Right renal pelvis (tissue), 4 donors: ENCODE data around the gene KCNMA1. TPM values are rescaled to one million over a fixed set of nuclear protein-coding genes. Genes with fewer than 3 reads are reported as not detected.

Source experiments
- DNase-seq, 4 donors: peaks; one replicate each; pipeline ENCODE4 v3.0.0-alpha.2; 2013; ENCODE audit warnings: low read depth in 4 of 4, low spot score in 3 of 4, missing footprints in 1 of 4
- polyA plus RNA-seq, 4 donors: library from polyadenylated mRNA; unstranded; fragments of 120-200 nt; gene quantifications; one replicate each; pipeline ENCODE4 v1.2.1, GENCODE V29; 2013; ENCODE audit not compliant: insufficient read length in 4 of 4

Gene KCNMA1
- polyA plus RNA-seq, 4 donors = 2.9 to 4.8 (median 3.8) TPM

GRCh38 chr10:76871697-76872295 lies 765.8 kb downstream of the KCNMA1 start:
- no peak for DNase-seq

- no peak for DNase-seq
Observed at GRCh38 chr10:76869931-76870330, 767.7 kb downstream of the KCNMA1 start.

- DNase-seq = no peak
Observed at GRCh38 chr10:76868098-76868977, 769.3 kb downstream of the KCNMA1 start.

GRCh38 chr10:76866841-76867586 lies 770.6 kb downstream of the KCNMA1 start:
- no peak for DNase-seq

GRCh38 chr10:76864922-76865321 lies 772.7 kb downstream of the KCNMA1 start:
- no peak for DNase-seq

- no peak for DNase-seq
Observed at GRCh38 chr10:76858721-76859120, 778.9 kb downstream of the KCNMA1 start.

GRCh38 chr10:76840802-76841201 lies 796.8 kb downstream of the KCNMA1 start:
- no peak for DNase-seq

GRCh38 chr10:76839276-76839675 lies 798.3 kb downstream of the KCNMA1 start:
- DNase-seq = peak in 2 of 4 donors; percentile 1 to 4

- DNase-seq = no peak
Observed at GRCh38 chr10:76830218-76830617, 807.4 kb downstream of the KCNMA1 start.

- DNase-seq = no peak
Observed at GRCh38 chr10:76829724-76830123, 807.9 kb downstream of the KCNMA1 start.
